Keratinocyte (primary cell): ENCODE measurements around the gene RUSC1. TPM values are rescaled to one million over a fixed set of nuclear protein-coding genes. Genes with fewer than 3 reads are reported as not detected.

Experiments
- DNase-seq: peaks from one replicate; pipeline ENCODE4 v3.0.0-alpha.2; 2011; ENCODE audit warnings: low read depth, missing footprints, low spot score
- FAIRE-seq: peaks from 2 replicates; lab custom pipeline; 2011; peaks lifted over from hg19 to GRCh38; lab: Jason Lieb, UNC
- H2AFZ ChIP-seq: 2 replicates; pipeline ENCODE4 v1.6.0; 2012; ENCODE audit warnings: low read length, control low read depth, inconsistent platforms; ENCODE audit not compliant: control insufficient read depth
- H3K27ac ChIP-seq: 2 replicates; pipeline ENCODE4 v1.5.1; 2011; ENCODE audit warnings: low read length; ENCODE audit not compliant: control insufficient read depth, insufficient read depth
- H3K27me3 ChIP-seq: 3 replicates; pipeline ENCODE4 v1.6.0; 2011; ENCODE audit warnings: low read length; ENCODE audit not compliant: control insufficient read depth, insufficient read depth; ENCODE audit errors: extremely low read depth
- H3K36me3 ChIP-seq, 2 experiments: 2 replicates in 1 of 2; 3 replicates in 1 of 2; pipeline ENCODE4 v1.5.1; 2011; ENCODE audit warnings: low read length in 2 of 2, mild to moderate bottlenecking in 1 of 2; ENCODE audit not compliant: control insufficient read depth in 2 of 2, insufficient read depth in 2 of 2; ENCODE audit errors: extremely low read depth in 1 of 2
- H3K4me1 ChIP-seq: 3 replicates; pipeline ENCODE4 v1.5.1; 2011; ENCODE audit warnings: low read length; ENCODE audit not compliant: control insufficient read depth, insufficient read depth; ENCODE audit errors: extremely low read depth
- H3K4me2 ChIP-seq: 3 replicates; pipeline ENCODE4 v1.6.0; 2011; ENCODE audit warnings: low read depth, low read length; ENCODE audit not compliant: control insufficient read depth, insufficient read depth; ENCODE audit errors: extremely low read depth
- H3K4me3 ChIP-seq, 3 experiments: fragments of 200-600 bp in 1 of 3; sonication (generic) in 1 of 3; 2 replicates in 2 of 3; 3 replicates in 1 of 3; pipeline ENCODE4 v1.5.1; 2011 to 2016; ENCODE audit warnings: low read length in 3 of 3, mild to moderate bottlenecking in 3 of 3, control low read depth in 2 of 3, inconsistent platforms in 1 of 3, low read depth in 1 of 3, mixed read lengths in 1 of 3, mixed run types in 1 of 3, moderate library complexity in 1 of 3; ENCODE audit not compliant: control insufficient read depth in 2 of 3, insufficient read depth in 2 of 3; ENCODE audit errors: extremely low read depth in 1 of 3
- H3K79me2 ChIP-seq: 2 replicates; pipeline ENCODE4 v1.6.0; 2012; ENCODE audit warnings: low read length; ENCODE audit not compliant: control insufficient read depth, insufficient read depth
- H3K9ac ChIP-seq: 3 replicates; pipeline ENCODE4 v1.6.0; 2011; ENCODE audit warnings: low read length; ENCODE audit not compliant: control insufficient read depth, insufficient read depth; ENCODE audit errors: extremely low read depth
- H3K9me1 ChIP-seq: 3 replicates; pipeline ENCODE4 v1.6.0; 2011; ENCODE audit warnings: low read length; ENCODE audit not compliant: control insufficient read depth, insufficient read depth; ENCODE audit errors: extremely low read depth
- H3K9me3 ChIP-seq: 2 replicates; pipeline ENCODE4 v1.5.1; 2012; ENCODE audit warnings: low read depth, low read length; ENCODE audit not compliant: control insufficient read depth
- H4K20me1 ChIP-seq: 3 replicates; pipeline ENCODE4 v1.6.0; 2011; ENCODE audit warnings: low read length; ENCODE audit not compliant: control insufficient read depth, insufficient read depth; ENCODE audit errors: extremely low read depth
- CTCF ChIP-seq, 3 experiments: IDR thresholded peaks in 1 of 3; conservative IDR thresholded peaks in 1 of 3; optimal IDR thresholded peaks in 1 of 3; 2 replicates in 2 of 3; 3 replicates in 1 of 3; pipeline versions ENCODE3 to v1.5.1; 2011; ENCODE audit warnings: low read length in 3 of 3, mild to moderate bottlenecking in 3 of 3, moderate library complexity in 2 of 3, control low read depth in 1 of 3, inconsistent platforms in 1 of 3; ENCODE audit not compliant: insufficient read depth in 2 of 3; ENCODE audit errors: extremely low read depth in 1 of 3
- EZH2 ChIP-seq: IDR thresholded peaks from one replicate; pipeline ENCODE4 v1.6.1; 2012; ENCODE audit warnings: inconsistent platforms, mild to moderate bottlenecking, low read length, moderate library complexity
- dilution Hi-C: fragments of 300-500 bp; cut with MboI; formaldehyde crosslinking; loops from one replicate; pipeline ENCODE4 v1.7.0; 2020; ENCODE audit warnings: low sequenced_read_pairs; ENCODE audit not compliant: extremely low pct_ligation_motif_present
- polyA plus RNA-seq, 5 experiments: library from polyadenylated mRNA; depleted of rRNA in 3 of 5; stranded (reverse) in 3 of 5; stranded (forward) in 1 of 5; unstranded in 1 of 5; fragments of >200 nt; gene quantifications; 1 replicate in 1 of 5; 2 replicates in 3 of 5; 3 replicates in 1 of 5; pipeline versions ENCODE4 v1.2.1 to v1.2.3, GENCODE V29; 2011 to 2012; ENCODE audit warnings: missing spikeins in 2 of 5, low read depth in 1 of 5, low replicate concordance in 1 of 5

Gene RUSC1
- polyA plus RNA-seq, 1 donor (not counting 4 experiments of a cell fraction or from before 2014, with no cell fraction given) = 32.8 TPM

DNA sequence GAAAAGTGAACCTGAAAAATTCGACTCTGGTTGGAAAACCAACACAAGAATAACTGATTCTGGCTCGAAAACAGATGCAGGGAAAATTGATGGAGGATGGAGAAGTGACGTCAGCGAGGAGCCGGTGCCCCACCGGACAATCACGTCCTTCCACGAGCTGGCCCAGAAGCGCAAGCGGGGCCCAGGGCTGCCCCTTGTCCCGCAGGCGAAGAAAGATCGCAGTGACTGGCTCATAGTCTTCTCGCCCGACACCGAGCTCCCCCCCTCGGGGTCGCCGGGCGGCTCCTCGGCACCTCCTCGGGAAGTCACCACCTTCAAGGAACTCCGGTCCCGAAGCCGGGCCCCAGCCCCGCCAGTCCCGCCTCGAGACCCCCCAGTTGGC, 1.9 kb downstream of the RUSC1 start:
- no peak for FAIRE-seq
- Histone ChIP-seq H3K9ac (no peak overlapping the region), H3K9me3 (no peaks in the 10 kb centered on the region), H3K27ac (no peak overlapping the region), H3K4me2 (peak overlapping the region; percentile 96), H3K4me1 (peaks cover 17% of the 10 kb centered on the region), H3K4me3 (peak overlapping the region; percentile 57 to 82 (median 78)), H3K27me3 (no peaks in the 10 kb centered on the region), H3K36me3 (peaks cover 29 to 43% of the 10 kb centered on the region in 2 experiments), H2AFZ (no peak overlapping the region), H3K9me1 (no peaks in the 10 kb centered on the region), H4K20me1 (peaks cover 23% of the 10 kb centered on the region), H3K79me2 (peaks cover 16% of the 10 kb centered on the region)
- DNase-seq = no peak
- dilution Hi-C loops = no loop called here
- no peak for TF ChIP-seq CTCF (optimal IDR thresholded peaks at IDR 0.05 in 1 of 3, IDR thresholded peaks at IDR 0.05 in 1 of 3, conservative IDR thresholded peaks at IDR 0.05 in 1 of 3; ENCODE audit: extremely low read depth in 1 of 3, insufficient read depth in 2 of 3, low read length in 3 of 3)
- TF ChIP-seq EZH2 = no peak

GRCh38 chr1:155322953-155323728, 2.4 kb downstream of the RUSC1 start:
- Histone ChIP-seq H3K27ac (no peak overlapping the region), H3K9me1 (no peaks in the 10 kb centered on the region), H3K4me3 (peak overlapping the region; percentile 78 to 90 (median 82)), H3K4me2 (peak overlapping the region; percentile 96), H3K9ac (peak overlapping the region; percentile 82), H4K20me1 (peaks cover 20% of the 10 kb centered on the region), H3K4me1 (peaks cover 17% of the 10 kb centered on the region), H2AFZ (peak overlapping the region; percentile 30), H3K79me2 (peaks cover 16% of the 10 kb centered on the region), H3K9me3 (no peaks in the 10 kb centered on the region), H3K27me3 (no peaks in the 10 kb centered on the region), H3K36me3 (peaks cover 30 to 43% of the 10 kb centered on the region in 2 experiments)
- no peak for FAIRE-seq
- TF ChIP-seq EZH2 (no peak), CTCF (optimal IDR thresholded peaks at IDR 0.05 in 1 of 3, IDR thresholded peaks at IDR 0.05 in 1 of 3, conservative IDR thresholded peaks at IDR 0.05 in 1 of 3; ENCODE audit: extremely low read depth in 1 of 3, insufficient read depth in 2 of 3, low read length in 3 of 3) (peak; percentile 65 to 94 (median 81))
- peak; percentile 71 for DNase-seq
- dilution Hi-C loops = no loop called here
